Keratinocyte (primary cell): ENCODE results near the gene C1orf174. TPM values are rescaled to one million over a fixed set of nuclear protein-coding genes. Genes with fewer than 3 reads are reported as not detected.
A peak's percentile ranks its signal among the peaks of the same experiment; 100 is the strongest.

Experiments
- DNase-seq: peaks from one replicate; pipeline ENCODE4 v3.0.0-alpha.2; 2011; ENCODE audit warnings: low read depth, missing footprints, low spot score
- FAIRE-seq: peaks from 2 replicates; lab custom pipeline; 2011; peaks lifted over from hg19 to GRCh38; lab: Jason Lieb, UNC
- H2AFZ ChIP-seq: 2 replicates; pipeline ENCODE4 v1.6.0; 2012; ENCODE audit warnings: low read length, control low read depth, inconsistent platforms; ENCODE audit not compliant: control insufficient read depth
- H3K27ac ChIP-seq: 2 replicates; pipeline ENCODE4 v1.5.1; 2011; ENCODE audit warnings: low read length; ENCODE audit not compliant: control insufficient read depth, insufficient read depth
- H3K27me3 ChIP-seq: 3 replicates; pipeline ENCODE4 v1.6.0; 2011; ENCODE audit warnings: low read length; ENCODE audit not compliant: control insufficient read depth, insufficient read depth; ENCODE audit errors: extremely low read depth
- H3K36me3 ChIP-seq, 2 experiments: 2 replicates in 1 of 2; 3 replicates in 1 of 2; pipeline ENCODE4 v1.5.1; 2011; ENCODE audit warnings: low read length in 2 of 2, mild to moderate bottlenecking in 1 of 2; ENCODE audit not compliant: control insufficient read depth in 2 of 2, insufficient read depth in 2 of 2; ENCODE audit errors: extremely low read depth in 1 of 2
- H3K4me1 ChIP-seq: 3 replicates; pipeline ENCODE4 v1.5.1; 2011; ENCODE audit warnings: low read length; ENCODE audit not compliant: control insufficient read depth, insufficient read depth; ENCODE audit errors: extremely low read depth
- H3K4me2 ChIP-seq: 3 replicates; pipeline ENCODE4 v1.6.0; 2011; ENCODE audit warnings: low read depth, low read length; ENCODE audit not compliant: control insufficient read depth, insufficient read depth; ENCODE audit errors: extremely low read depth
- H3K4me3 ChIP-seq, 3 experiments: fragments of 200-600 bp in 1 of 3; sonication (generic) in 1 of 3; 2 replicates in 2 of 3; 3 replicates in 1 of 3; pipeline ENCODE4 v1.5.1; 2011 to 2016; ENCODE audit warnings: low read length in 3 of 3, mild to moderate bottlenecking in 3 of 3, control low read depth in 2 of 3, inconsistent platforms in 1 of 3, low read depth in 1 of 3, mixed read lengths in 1 of 3, mixed run types in 1 of 3, moderate library complexity in 1 of 3; ENCODE audit not compliant: control insufficient read depth in 2 of 3, insufficient read depth in 2 of 3; ENCODE audit errors: extremely low read depth in 1 of 3
- H3K79me2 ChIP-seq: 2 replicates; pipeline ENCODE4 v1.6.0; 2012; ENCODE audit warnings: low read length; ENCODE audit not compliant: control insufficient read depth, insufficient read depth
- H3K9ac ChIP-seq: 3 replicates; pipeline ENCODE4 v1.6.0; 2011; ENCODE audit warnings: low read length; ENCODE audit not compliant: control insufficient read depth, insufficient read depth; ENCODE audit errors: extremely low read depth
- H3K9me1 ChIP-seq: 3 replicates; pipeline ENCODE4 v1.6.0; 2011; ENCODE audit warnings: low read length; ENCODE audit not compliant: control insufficient read depth, insufficient read depth; ENCODE audit errors: extremely low read depth
- H3K9me3 ChIP-seq: 2 replicates; pipeline ENCODE4 v1.5.1; 2012; ENCODE audit warnings: low read depth, low read length; ENCODE audit not compliant: control insufficient read depth
- H4K20me1 ChIP-seq: 3 replicates; pipeline ENCODE4 v1.6.0; 2011; ENCODE audit warnings: low read length; ENCODE audit not compliant: control insufficient read depth, insufficient read depth; ENCODE audit errors: extremely low read depth
- CTCF ChIP-seq, 3 experiments: IDR thresholded peaks in 1 of 3; conservative IDR thresholded peaks in 1 of 3; optimal IDR thresholded peaks in 1 of 3; 2 replicates in 2 of 3; 3 replicates in 1 of 3; pipeline versions ENCODE3 to v1.5.1; 2011; ENCODE audit warnings: low read length in 3 of 3, mild to moderate bottlenecking in 3 of 3, moderate library complexity in 2 of 3, control low read depth in 1 of 3, inconsistent platforms in 1 of 3; ENCODE audit not compliant: insufficient read depth in 2 of 3; ENCODE audit errors: extremely low read depth in 1 of 3
- EZH2 ChIP-seq: IDR thresholded peaks from one replicate; pipeline ENCODE4 v1.6.1; 2012; ENCODE audit warnings: inconsistent platforms, mild to moderate bottlenecking, low read length, moderate library complexity
- dilution Hi-C: fragments of 300-500 bp; cut with MboI; formaldehyde crosslinking; loops from one replicate; pipeline ENCODE4 v1.7.0; 2020; ENCODE audit warnings: low sequenced_read_pairs; ENCODE audit not compliant: extremely low pct_ligation_motif_present
- polyA plus RNA-seq, 5 experiments: library from polyadenylated mRNA; depleted of rRNA in 3 of 5; stranded (reverse) in 3 of 5; stranded (forward) in 1 of 5; unstranded in 1 of 5; fragments of >200 nt; gene quantifications; 1 replicate in 1 of 5; 2 replicates in 3 of 5; 3 replicates in 1 of 5; pipeline versions ENCODE4 v1.2.1 to v1.2.3, GENCODE V29; 2011 to 2012; ENCODE audit warnings: missing spikeins in 2 of 5, low read depth in 1 of 5, low replicate concordance in 1 of 5

Gene C1orf174
- polyA plus RNA-seq, 1 donor (not counting 4 experiments of a cell fraction or from before 2014, with no cell fraction given) = 26.8 TPM

- Histone ChIP-seq H3K36me3 (peaks cover 2% of the 10 kb centered on the region in 2 experiments), H3K27ac (peak overlapping the region; percentile 84), H3K4me3 (peak overlapping the region; percentile 66 to 97 (median 73)), H3K9me1 (no peaks in the 10 kb centered on the region), H3K9ac (peak overlapping the region; percentile 86), H2AFZ (peak overlapping the region; percentile 72), H3K4me1 (peaks cover 3% of the 10 kb centered on the region), H3K79me2 (peaks cover 53% of the 10 kb centered on the region), H4K20me1 (peaks cover 12% of the 10 kb centered on the region), H3K27me3 (no peaks in the 10 kb centered on the region), H3K4me2 (peak overlapping the region; percentile 90), H3K9me3 (no peaks in the 10 kb centered on the region)
- DNase-seq = no peak
- TF ChIP-seq CTCF (optimal IDR thresholded peaks at IDR 0.05 in 1 of 3, IDR thresholded peaks at IDR 0.05 in 1 of 3, conservative IDR thresholded peaks at IDR 0.05 in 1 of 3; ENCODE audit: extremely low read depth in 1 of 3, insufficient read depth in 2 of 3, low read length in 3 of 3) (peak in 1 of 3 experiments; percentile 6), EZH2 (no peak)
- dilution Hi-C loops = no loop called here
- FAIRE-seq = no peak
These were observed 320 bp downstream of the C1orf174 start for GRCh38 chr1:3899754-3900149.

- peak overlapping the region; percentile 66 to 97 (median 73) for H3K4me3 ChIP-seq
- no peaks in the 10 kb centered on the region for H3K9me1 ChIP-seq
- peaks cover 2 to 6% of the 10 kb centered on the region in 2 experiments for H3K36me3 ChIP-seq
- TF ChIP-seq CTCF (optimal IDR thresholded peaks at IDR 0.05 in 1 of 3, IDR thresholded peaks at IDR 0.05 in 1 of 3, conservative IDR thresholded peaks at IDR 0.05 in 1 of 3; ENCODE audit: extremely low read depth in 1 of 3, insufficient read depth in 2 of 3, low read length in 3 of 3) (peak in 1 of 3 experiments; percentile 11), EZH2 (no peak)
- H4K20me1 ChIP-seq = peaks cover 12% of the 10 kb centered on the region
- peak overlapping the region; percentile 84 for H3K27ac ChIP-seq
- H3K27me3 ChIP-seq = no peaks in the 10 kb centered on the region
- no peak for DNase-seq
- no peaks in the 10 kb centered on the region for H3K9me3 ChIP-seq
- no peak for FAIRE-seq
- H3K9ac ChIP-seq = peak overlapping the region; percentile 86
- dilution Hi-C loops = no loop called here
- no peak overlapping the region for H2AFZ ChIP-seq
- H3K79me2 ChIP-seq = peaks cover 56% of the 10 kb centered on the region
- peak overlapping the region; percentile 90 for H3K4me2 ChIP-seq
- H3K4me1 ChIP-seq = peaks cover 3% of the 10 kb centered on the region
These were observed 898 bp downstream of the C1orf174 start for GRCh38 chr1:3898994-3899753.
